Measurements from ENCODE around the gene ANGPTL2. TPM values are rescaled to one million over a fixed set of nuclear protein-coding genes. Genes with fewer than 3 reads are reported as not detected.

The ANGPTL2 gene
- total and polyA plus RNA-seq, 4 donors: 0.93 to 3.2 (median 1.9) TPM

- 91% methylated on average over 5 of the region's 5 CpGs for WGBS
- no peaks in the 10 kb centered on the region for H3K4me1 ChIP-seq (ENCODE audit: control insufficient read depth in 4 of 4, insufficient read depth in 4 of 4, low read length in 3 of 4)
- TF ChIP-seq HNF4A (conservative IDR thresholded peaks at IDR 0.05): no peak
- TF ChIP-seq FOXA2 (IDR thresholded peaks at IDR 0.05): no peak
- TF ChIP-seq YY1 (IDR thresholded peaks at IDR 0.05): no peak
- no peak for TF ChIP-seq MAX (IDR thresholded peaks at IDR 0.05)
- TF ChIP-seq RXRA (IDR thresholded peaks at IDR 0.05): no peak
- no peak for TF ChIP-seq ATF3 (IDR thresholded peaks at IDR 0.05)
- no peak for TF ChIP-seq JUND (IDR thresholded peaks at IDR 0.05)
- TF ChIP-seq CTCF (IDR thresholded peaks at IDR 0.05; ENCODE audit: low read depth, low read length, missing input control): no peak
- no peak for TF ChIP-seq RAD21 (IDR thresholded peaks at IDR 0.05)
- TF ChIP-seq NR2F2 (IDR thresholded peaks at IDR 0.05): no peak
- TF ChIP-seq HNF4G (IDR thresholded peaks at IDR 0.05): no peak
- no peak overlapping the region for H3K27ac ChIP-seq (ENCODE audit: low read depth in 1 of 2, low read length in 2 of 2)
- H3K36me3 ChIP-seq (ENCODE audit: control insufficient read depth in 4 of 4, insufficient read depth in 3 of 4, low read depth in 1 of 4, low read length in 3 of 4): no peaks in the 10 kb centered on the region
- H3K4me3 ChIP-seq (ENCODE audit: low read depth in 1 of 3, low read length in 3 of 3): no peak overlapping the region
- H3K9me3 ChIP-seq (ENCODE audit: control insufficient read depth in 4 of 4, low read length in 3 of 4): no peaks in the 10 kb centered on the region
- no peaks in the 10 kb centered on the region for H3K27me3 ChIP-seq (ENCODE audit: control insufficient read depth in 4 of 4, insufficient read depth in 4 of 4, low read length in 3 of 4)
- H3K9ac ChIP-seq (ENCODE audit: low read depth in 1 of 2, low read length in 2 of 2): no peak overlapping the region
- no peak for DNase-seq (ENCODE audit: low spot score)
These were observed 45.4 kb downstream of the ANGPTL2 start for GRCh38 chr9:127076860-127077643.

- WGBS: 64% methylated on average over 2 of the region's 2 CpGs
- Histone ChIP-seq H3K27me3 (ENCODE audit: control insufficient read depth in 4 of 4, insufficient read depth in 4 of 4, low read length in 3 of 4) (no peaks in the 10 kb centered on the region), H3K9ac (ENCODE audit: low read depth in 1 of 2, low read length in 2 of 2) (no peak overlapping the region)
These were observed 46.6 kb downstream of the ANGPTL2 start for GRCh38 chr9:127075624-127076372.

More at GRCh38 chr9:127075624-127076372, 46.6 kb downstream of the ANGPTL2 start:
- H3K27ac ChIP-seq (ENCODE audit: low read depth in 1 of 2, low read length in 2 of 2): no peak overlapping the region
- no peak for DNase-seq (ENCODE audit: low spot score)
- TF ChIP-seq MAX (IDR thresholded peaks at IDR 0.05) (no peak), HNF4A (conservative IDR thresholded peaks at IDR 0.05) (no peak), CTCF (IDR thresholded peaks at IDR 0.05; ENCODE audit: low read depth, low read length, missing input control) (no peak)
- H3K4me1 ChIP-seq (ENCODE audit: control insufficient read depth in 4 of 4, insufficient read depth in 4 of 4, low read length in 3 of 4): no peaks in the 10 kb centered on the region
- H3K36me3 ChIP-seq (ENCODE audit: control insufficient read depth in 4 of 4, insufficient read depth in 3 of 4, low read depth in 1 of 4, low read length in 3 of 4): no peaks in the 10 kb centered on the region
- no peak overlapping the region for H3K4me3 ChIP-seq (ENCODE audit: low read depth in 1 of 3, low read length in 3 of 3)
- H3K9me3 ChIP-seq (ENCODE audit: control insufficient read depth in 4 of 4, low read length in 3 of 4): no peaks in the 10 kb centered on the region
